Activated effector memory CD4-positive, alpha-beta T cell treated with Interleukin-2 at 50 U/mL for 16 hours (primary cell): ENCODE results near the gene MSANTD1.

Experiments used
- DNase-seq: peaks from one replicate; pipeline ENCODE4 v3.0.0-alpha.2; 2020

MSANTD1 gene

DNA sequence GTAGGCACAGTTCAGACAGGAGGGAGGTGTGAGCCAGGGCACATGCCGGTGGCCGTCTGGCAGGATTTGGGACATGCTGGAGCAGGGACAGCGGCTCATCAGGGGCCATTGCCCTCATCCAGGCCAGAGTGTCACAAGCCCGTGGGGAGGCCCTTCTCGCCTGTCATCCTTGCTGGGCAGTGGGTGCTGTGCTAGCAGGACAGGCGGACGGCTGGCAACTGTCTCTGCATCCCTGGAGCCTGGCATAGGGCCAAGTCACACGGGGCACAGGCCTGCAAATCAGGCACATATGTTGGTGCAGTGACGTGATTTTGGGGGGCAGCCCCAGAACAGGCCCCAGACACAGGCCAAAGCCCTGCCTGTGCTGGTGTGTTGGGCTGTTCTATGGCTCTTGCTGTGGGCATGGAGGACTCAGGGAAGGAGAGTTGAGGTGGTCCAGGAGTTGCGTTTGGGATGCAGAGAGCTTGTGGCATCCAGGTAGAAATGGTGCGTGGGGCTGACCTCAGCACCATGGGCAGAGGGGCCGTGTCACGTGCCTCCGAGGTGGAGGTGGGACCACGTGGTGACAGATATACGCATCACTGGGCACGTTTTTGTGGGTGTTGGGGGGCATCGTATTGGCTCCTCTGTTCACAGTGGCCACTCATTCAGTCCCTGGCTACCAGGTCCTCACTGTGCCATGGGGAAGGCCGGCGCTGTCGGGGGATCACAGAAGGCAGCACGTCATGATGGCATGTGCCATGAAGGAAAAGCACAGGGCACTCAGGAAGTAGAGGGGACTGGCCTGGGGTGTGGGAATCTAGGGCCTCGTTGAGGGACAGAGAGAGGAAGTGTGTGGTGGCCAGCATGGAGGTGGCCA is 14.6 kb upstream of the MSANTD1 start:
- no peak for DNase-seq

DNA sequence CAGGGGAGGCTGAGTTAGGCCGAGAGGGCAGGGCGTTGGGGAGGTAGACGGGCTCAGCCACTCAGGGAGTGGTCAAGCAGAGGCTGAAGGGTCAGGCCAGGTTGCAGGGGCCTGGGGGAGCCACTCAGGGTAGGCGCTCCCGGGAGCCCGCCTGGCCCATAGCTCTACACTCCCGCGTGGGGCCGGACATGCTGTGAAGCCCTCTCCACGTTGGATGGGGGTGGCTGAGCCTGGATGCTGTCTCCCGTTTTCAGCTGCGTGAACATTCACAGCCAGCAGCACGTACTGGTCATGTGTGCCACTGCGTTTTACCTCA is 14.0 kb upstream of the MSANTD1 start:
- DNase-seq: no peak

DNA sequence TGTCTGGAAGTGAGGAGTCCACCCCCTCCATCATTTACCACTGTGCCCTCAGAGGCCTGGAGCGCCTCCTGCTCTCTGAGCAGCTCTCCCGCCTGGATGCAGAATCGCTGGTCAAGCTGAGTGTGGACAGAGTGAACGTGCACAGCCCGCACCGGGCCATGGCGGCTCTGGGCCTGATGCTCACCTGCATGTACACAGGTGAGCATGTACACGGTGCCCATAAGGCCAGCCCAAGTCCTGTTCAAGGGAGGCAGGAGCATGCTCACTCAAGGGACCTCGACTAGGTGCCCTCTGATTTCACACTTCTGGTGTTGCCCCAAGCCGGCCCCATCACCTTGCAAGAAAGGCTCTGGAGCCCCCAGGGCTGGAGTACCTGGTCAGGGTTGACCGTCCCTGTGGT is 13.4 kb upstream of the MSANTD1 start:
- no peak for DNase-seq

DNA sequence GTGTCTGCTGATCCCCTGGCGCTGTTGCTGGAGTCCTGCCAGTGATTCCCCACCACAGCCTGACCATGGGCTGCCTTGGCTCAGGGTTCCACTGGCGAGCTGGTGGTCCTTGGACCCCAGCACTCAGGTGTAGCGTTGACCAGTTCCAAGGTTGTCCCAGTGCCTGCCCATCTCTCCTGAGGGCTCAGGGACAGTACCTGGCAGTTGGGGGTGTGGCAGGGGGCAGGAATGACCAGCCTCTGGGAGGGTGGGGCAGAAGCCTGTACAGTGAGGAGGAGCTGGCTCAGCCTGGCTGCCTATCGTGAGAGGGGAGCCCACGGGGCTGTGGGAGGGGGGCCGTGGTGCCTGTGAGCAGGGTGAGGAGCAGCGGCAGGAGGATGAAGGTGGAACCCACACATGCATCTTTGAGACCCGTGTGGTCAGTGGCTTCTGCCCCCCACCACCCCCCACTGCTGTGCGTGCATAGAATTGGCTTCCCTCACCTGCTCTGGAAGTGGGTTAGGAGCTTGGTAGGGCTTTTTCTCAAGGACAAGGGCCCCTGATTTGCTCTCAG is 12.6 kb upstream of the MSANTD1 start:
- no peak for DNase-seq

DNA sequence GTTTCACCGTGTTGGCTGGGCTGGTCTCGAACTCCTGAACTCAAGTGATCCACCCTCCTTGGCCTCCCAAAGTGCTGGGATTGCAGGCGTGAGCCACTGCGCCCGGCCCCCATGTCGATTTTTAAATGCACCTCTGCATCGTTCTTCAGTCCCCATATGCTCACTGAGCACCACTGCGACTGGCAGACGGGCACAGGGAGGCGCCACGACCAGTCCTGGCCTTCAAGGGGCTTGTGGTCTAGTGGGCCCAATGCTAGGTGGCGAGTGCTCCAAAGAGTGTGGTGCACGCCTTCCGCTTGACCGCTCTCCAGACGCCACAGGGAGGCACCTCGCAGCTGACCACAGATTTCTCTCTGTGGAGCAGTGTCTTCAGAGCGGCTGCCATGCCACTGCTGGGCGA is 11.7 kb upstream of the MSANTD1 start:
- no peak for DNase-seq

DNA sequence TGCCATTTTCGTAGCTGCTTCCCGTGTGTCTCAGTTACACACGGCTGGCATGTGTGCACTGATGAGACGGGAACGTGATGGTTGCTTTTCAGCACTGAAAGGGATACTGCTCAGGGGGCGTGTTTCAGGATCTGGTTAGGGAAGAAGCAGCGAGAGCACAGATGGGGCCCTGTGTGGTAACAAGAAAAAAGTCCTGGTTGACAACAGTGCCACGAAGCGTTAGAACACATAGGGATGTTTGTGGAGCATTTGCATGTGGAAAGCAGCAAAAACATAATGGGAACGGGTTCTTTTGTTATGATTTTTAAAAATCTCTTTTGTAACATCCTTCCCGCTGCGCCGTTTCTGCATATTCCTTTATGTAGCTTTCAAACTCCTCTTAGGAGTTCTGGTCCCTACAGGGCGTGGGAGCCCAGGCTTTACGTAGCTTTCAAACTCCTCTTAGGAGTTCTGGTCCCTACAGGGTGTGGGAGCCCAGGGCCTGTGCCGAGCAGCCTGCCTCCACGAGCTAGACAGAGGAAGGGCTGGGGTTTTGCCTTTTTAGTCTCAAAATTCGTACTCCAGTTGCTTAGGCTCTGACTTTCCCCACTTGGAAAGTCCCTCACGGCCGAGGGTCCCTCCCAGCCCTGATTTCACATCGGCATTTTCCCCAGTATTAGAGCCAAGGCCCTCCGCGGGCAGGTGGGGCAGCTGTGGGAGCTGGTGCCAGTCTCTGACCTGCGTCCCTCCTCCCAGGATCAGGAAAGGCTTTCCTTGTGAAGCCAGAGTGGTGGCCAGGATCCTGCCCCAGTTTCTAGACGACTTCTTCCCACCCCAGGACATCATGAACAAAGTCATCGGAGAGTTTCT is 11.0 kb upstream of the MSANTD1 start:
- no peak for DNase-seq

DNA sequence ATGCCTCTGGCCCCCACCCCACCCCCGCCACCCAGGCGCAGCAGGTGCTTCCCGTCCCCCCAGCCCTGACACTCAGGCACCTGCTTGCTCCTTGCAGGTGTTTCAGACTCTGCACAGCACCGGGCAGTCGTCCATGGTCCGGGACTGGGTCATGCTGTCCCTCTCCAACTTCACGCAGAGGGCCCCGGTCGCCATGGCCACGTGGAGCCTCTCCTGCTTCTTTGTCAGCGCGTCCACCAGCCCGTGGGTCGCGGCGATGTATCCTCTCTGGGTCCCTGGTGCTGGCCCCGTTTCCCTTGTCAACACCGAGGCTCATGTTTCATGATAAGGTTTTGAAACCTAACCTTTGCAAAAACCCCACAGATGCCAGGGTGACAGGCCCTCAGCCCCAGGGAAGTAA is 10.2 kb upstream of the MSANTD1 start:
- DNase-seq: no peak

DNA sequence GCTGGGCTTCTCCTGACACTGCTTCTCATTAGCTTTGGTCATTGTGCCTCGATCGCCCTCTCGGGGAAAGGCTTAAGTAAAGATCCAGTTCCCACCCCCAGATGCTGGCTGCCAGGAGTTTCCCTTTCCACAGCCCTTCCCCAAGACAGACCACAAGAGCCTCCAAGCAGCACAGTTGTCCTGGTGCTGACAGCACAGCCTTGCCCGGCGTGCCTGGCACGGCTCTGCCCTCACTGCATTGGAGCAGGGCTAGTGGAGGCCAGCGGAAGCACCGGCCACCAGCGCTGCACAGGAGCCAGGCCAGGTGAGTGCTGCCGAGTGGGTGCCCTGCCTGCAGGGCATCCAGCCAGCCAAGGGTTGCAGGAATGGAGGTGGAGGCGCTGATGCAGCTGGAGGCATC is 9.7 kb upstream of the MSANTD1 start:
- no peak for DNase-seq

DNA sequence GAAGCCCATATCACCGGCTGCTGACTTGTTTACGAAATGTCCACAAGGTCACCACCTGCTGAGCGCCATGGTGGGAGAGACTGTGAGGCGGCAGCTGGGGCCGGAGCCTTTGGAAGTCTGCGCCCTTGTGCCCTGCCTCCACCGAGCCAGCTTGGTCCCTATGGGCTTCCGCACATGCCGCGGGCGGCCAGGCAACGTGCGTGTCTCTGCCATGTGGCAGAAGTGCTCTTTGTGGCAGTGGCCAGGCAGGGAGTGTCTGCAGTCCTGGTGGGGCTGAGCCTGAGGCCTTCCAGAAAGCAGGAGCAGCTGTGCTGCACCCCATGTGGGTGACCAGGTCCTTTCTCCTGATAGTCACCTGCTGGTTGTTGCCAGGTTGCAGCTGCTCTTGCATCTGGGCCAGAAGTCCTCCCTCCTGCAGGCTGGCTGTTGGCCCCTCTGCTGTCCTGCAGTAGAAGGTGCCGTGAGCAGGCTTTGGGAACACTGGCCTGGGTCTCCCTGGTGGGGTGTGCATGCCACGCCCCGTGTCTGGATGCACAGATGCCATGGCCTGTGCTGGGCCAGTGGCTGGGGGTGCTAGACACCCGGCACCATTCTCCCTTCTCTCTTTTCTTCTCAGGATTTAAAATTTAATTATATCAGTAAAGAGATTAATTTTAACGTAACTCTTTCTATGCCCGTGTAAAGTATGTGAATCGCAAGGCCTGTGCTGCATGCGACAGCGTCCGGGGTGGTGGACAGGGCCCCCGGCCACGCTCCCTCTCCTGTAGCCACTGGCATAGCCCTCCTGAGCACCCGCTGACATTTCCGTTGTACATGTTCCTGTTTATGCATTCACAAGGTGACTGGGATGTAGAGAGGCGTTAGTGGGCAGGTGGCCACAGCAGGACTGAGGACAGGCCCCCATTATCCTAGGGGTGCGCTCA is 8.7 kb upstream of the MSANTD1 start:
- DNase-seq: no peak

DNA sequence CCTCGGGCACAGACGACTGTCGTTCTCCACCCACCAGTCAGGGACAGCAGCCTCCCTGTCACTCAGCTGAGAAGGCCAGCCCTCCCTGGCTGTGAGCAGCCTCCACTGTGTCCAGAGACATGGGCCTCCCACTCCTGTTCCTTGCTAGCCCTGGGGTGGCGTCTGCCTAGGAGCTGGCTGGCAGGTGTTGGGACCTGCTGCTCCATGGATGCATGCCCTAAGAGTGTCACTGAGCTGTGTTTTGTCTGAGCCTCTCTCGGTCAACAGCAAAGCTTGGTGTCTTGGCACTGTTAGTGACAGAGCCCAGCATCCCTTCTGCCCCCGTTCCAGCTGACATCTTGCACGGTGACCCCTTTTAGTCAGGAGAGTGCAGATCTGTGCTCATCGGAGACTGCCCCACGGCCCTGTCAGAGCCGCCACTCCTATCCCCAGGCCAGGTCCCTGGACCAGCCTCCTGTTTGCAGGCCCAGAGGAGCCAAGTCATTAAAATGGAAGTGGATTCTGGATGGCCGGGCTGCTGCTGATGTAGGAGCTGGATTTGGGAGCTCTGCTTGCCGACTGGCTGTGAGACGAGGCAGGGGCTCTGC is 7.9 kb upstream of the MSANTD1 start:
- DNase-seq: no peak

DNA sequence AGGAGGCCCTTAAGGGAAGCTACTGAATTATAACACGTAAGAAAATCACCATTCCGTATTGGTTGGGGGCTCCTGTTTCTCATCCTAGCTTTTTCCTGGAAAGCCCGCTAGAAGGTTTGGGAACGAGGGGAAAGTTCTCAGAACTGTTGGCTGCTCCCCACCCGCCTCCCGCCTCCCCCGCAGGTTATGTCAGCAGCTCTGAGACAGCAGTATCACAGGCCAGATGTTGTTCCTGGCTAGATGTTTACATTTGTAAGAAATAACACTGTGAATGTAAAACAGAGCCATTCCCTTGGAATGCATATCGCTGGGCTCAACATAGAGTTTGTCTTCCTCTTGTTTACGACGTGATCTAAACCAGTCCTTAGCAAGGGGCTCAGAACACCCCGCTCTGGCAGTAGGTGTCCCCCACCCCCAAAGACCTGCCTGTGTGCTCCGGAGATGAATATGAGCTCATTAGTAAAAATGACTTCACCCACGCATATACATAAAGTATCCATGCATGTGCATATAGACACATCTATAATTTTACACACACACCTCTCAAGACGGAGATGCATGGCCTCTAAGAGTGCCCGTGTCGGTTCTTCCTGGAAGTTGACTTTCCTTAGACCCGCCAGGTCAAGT is 6.9 kb upstream of the MSANTD1 start:
- no peak for DNase-seq

DNA sequence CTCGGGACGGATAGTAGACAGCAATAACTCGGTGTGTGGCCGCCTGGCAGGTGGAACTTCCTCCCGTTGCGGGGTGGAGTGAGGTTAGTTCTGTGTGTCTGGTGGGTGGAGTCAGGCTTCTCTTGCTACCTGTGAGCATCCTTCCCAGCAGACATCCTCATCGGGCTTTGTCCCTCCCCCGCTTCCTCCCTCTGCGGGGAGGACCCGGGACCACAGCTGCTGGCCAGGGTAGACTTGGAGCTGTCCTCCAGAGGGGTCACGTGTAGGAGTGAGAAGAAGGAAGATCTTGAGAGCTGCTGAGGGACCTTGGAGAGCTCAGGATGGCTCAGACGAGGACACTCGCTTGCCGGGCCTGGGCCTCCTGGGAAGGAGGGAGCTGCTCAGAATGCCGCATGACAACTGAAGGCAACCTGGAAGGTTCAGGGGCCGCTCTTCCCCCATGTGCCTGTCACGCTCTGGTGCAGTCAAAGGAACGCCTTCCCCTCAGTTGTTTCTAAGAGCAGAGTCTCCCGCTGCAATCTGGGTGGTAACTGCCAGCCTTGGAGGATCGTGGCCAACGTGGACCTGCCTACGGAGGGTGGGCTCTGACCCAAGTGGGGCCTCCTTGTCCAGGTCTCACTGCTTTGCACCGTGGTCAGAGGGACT is 5.7 kb upstream of the MSANTD1 start:
- DNase-seq: no peak

DNA sequence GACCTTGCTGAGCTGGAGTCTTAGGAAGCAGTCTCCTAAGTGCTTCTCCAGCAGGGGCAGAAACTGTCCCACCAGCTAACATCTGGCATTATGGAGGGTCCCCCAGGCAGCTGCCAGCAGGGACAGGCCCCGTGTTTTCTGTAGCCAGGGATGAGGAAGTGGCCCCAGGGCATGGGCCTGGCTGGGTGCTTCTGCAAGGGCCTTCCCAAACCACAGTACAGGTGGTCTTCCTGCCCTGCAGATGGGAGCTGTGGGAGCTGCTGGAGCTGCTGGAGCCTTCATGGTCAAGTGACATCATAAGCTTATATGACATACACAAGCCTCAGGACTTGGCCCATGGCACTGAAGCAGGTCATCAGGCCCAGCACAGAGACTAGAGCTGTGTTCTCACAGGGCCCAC is 5.0 kb upstream of the MSANTD1 start:
- DNase-seq: no peak

DNA sequence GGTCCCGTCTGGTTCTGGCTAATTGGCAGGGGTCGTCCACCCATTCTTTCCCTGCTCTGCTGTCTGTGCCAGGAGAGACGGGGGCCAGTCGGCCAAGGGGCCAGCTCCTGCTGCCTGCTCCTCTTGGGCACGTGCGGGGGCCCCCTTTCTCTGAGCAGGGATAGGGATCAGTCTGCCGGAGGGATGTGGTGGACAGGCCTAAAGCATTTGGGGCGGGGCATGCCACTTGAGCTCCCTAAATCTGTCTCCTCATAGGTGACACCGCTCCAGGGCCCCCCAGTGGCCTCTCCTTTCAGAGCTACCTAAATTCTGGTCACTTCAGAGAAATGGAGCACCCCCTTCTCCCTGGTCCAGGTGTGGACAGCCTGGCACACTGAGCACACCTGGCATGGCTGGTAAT is 4.2 kb upstream of the MSANTD1 start:
- DNase-seq: no peak

DNA sequence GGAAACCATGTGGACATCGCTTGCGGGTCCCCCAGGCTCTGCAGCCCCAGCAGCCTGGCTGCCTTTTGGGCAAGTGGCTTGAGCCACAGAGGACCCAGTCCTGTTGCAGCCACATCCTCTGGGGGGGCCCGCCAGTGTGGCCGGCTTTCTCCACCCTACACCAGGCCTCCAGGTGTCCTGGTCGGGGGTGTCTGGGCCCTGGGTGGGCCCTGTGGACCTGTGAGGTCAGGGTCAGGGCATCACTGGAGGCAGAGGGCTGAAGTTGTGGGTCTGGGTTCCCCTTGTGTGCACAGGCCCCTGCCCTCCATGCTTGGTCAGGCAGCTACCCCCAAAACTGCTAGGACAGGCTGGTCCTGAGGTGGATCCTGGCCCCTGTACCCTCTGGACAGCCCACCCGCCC is 3.3 kb upstream of the MSANTD1 start:
- no peak for DNase-seq

DNA sequence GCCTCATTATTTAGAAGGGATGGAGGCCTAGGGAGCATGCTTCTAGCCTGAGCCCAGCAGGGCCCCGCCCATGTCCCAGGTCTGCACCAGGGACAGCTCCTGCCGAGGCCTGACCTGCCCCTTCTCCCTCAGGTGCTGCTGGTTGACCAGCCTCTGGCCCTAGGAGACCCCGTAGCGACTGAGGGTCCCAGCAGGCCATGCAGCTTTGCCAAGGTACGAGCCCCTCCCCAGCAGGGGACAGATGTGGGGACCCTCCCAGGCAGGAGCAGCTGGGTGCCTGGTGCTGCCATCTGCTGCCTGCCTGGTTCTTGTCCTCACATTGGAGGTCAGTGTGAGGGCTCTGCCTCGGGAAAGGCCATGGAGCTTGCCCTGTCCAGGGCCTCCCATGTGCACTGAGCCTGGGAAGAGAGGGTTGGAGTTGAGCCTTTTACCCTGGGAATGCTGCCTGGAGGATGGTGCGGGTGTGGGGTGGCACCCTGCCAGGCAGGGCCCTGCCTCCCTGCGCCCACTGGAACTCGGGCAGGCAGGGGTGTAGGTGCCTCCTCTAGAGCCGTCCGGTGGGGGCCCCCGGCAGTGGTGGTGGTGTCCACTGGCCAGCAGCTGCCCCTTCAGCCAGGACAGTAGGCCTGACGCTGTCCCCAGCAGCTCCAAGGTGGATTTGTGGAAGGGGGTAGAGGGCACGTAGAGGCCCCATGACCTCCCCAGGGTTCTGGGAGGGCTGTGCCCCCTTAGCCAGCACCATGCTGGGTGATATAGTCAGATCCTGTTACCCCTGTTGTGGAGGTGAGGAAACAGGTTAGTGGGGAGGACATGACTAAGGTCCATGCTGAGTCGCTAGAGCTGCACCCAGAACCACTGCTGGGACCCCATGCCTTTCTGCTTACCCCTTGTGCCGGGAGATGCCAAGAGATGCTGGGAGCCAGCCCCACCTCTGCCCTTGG is 2.2 kb upstream of the MSANTD1 start:
- no peak for DNase-seq

DNA sequence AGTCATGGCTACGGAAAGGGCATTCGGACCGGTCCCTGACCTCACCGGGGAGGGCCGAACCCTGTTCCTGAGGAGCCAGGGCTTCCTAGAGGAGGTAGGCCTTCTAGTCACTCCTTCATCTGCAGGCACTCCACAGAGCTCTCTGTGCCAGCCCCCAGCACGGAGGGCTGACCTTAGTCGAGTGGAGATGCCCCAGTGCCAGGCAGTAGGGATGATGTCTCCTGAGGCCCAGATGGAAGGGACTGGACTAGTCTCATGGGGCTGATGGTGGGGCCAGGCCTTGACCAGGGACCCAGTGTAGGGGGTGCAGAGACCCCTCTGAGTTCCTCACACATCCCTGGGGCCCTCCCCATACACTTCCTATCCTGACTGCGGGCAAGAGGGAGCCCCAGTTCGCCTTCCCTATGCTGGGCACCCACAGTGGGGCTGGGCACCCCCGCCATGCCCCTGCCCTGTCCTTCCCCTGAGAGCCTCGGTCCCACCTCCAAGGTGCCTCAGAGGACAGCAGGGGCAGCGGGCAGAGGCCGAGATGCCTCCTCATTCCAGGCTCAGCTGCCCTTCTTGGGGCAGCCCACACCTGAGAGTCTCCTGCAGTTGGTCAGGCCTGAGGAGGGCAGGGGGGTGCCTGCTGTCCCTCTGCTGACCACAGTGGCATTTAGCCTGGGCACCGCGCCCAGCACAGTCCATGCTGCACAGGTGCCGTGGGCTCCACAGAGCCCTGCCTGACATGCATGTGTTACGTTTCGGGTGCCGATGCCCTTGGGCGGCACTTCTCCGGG is 1.4 kb upstream of the MSANTD1 start:
- no peak for DNase-seq

DNA sequence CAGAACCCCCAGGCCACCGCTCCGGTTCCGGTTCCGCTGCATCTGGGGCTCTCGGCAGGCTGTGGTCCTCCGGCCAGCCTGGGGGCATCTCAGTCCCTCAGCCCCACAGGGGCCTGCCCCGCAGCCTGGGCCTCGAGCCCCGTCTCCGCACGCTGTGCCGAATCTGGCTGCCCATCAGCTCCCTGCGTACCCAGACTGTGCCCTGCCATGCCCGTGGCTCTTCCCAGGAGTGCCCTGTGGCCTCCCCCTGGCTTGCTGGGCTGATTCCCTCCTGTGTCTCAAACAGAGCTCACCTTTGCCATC is 830 bp upstream of the MSANTD1 start:
- DNase-seq: no peak

DNA sequence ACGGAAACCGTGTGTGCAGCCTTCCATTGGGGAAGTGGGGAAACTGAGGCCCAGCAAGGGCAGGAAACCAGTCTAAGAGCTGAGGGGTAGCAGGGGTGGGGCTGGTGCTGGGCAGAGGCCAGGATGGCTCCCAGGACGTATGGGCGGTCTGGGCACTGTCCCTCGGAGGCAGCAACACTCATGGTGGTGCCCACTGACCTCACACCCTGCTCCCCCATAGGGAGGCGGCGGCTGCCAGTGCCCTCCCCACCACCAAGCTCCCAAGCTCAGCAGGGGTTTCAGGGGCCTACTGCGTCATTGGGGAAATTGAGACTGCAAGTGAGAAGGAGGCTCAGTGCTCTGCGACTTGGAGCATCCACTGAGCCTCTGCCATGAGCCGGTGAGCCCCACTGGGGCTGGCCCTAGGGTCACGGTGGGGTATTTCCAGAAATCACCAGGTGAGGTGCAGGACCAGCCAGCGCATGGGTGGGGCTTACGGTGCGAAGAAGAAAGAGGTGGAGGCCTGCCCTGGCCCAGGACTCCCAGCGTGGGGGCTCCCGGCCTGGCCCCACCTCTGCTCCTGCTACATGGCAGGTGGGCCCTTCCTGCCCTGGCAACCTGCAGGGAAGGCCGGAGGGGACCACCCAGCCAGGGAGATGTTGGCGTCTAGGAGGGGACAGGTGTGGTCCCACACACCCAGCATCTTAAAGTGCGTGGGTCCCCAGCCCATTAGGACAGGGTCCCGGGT is 915 bp downstream of the MSANTD1 start:
- DNase-seq: no peak
